WTC11 (cell line): ENCODE results near the gene RANBP17.

ENCODE experiments used
- ELF4 ChIP-seq: sonication (generic); formaldehyde crosslinking; IDR thresholded peaks from 2 replicates; pipeline ENCODE4 v1.8.1; 2022; ENCODE audit warnings: low read depth, mild to moderate bottlenecking, moderate library complexity, missing genetic modification reagents
- FOXK1 ChIP-seq: sonication (generic); formaldehyde crosslinking; IDR thresholded peaks from 2 replicates; pipeline ENCODE4 v1.8.0; 2022; ENCODE audit warnings: mild to moderate bottlenecking, moderate library complexity, missing genetic modification reagents
- NFYB ChIP-seq: sonication (generic); formaldehyde crosslinking; conservative IDR thresholded peaks from 2 replicates; pipeline ENCODE4 v1.8.0; 2022; ENCODE audit warnings: low read depth, missing genetic modification reagents
- TF ChIP-seq, protein P1 (sequence below): sonication (generic); formaldehyde crosslinking; IDR thresholded peaks from 2 replicates; pipeline ENCODE4 v1.8.1; 2022; ENCODE audit warnings: low read depth, mild to moderate bottlenecking, moderate library complexity, missing genetic modification reagents, borderline replicate concordance
- TF ChIP-seq, protein P2 (sequence below): fragments of 200-600 bp; IDR thresholded peaks from 2 replicates; pipeline ENCODE4 v1.8.0; 2022; ENCODE audit warnings: antibody characterized with exemption
- TF ChIP-seq, protein P3 (sequence below): sonication (generic); formaldehyde crosslinking; conservative IDR thresholded peaks from 2 replicates; pipeline ENCODE4 v1.8.1; 2022; ENCODE audit warnings: mild to moderate bottlenecking, missing genetic modification reagents
- TF ChIP-seq, protein P4 (sequence below): sonication (generic); formaldehyde crosslinking; IDR thresholded peaks from 2 replicates; pipeline ENCODE4 v1.8.1; 2023; ENCODE audit warnings: mild to moderate bottlenecking, missing genetic modification reagents, borderline replicate concordance
- TF ChIP-seq, protein P5 (sequence below): fragments of 250-450 bp; sonication (Bioruptor Pico); IDR thresholded peaks from 2 replicates; pipeline ENCODE4 v2.1.2; 2022; ENCODE audit warnings: mild to moderate bottlenecking, moderate library complexity

DNA sequence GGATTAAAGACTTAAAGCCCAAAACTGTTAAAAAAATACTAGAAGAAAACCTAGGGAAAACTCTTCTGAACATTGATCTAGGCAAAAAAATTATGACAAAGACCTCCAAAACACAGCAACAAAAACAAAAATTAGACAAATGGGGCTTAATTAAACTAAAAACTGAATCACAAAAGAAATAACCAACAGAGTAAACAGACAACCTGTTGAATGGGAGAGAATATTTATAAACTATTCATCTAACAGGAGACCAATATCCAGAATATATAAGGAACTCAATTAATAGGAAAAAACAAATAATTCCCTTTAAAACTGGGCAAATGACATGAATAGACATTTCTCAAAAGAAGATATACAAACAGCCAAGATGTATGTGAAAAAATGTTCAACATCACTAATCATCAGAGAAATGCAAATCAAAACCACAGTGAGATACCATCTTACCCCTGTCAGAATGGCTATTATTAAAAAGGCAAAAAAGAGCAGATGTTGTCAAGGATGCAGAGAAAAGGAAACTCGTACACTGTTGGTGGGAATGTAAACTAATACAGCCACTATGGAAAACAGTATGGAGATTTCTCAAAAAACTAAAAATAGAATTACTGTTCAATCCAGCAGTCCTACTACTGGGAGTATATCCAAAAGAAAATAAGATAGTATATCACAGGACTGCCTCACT, 397.1 kb downstream of the RANBP17 start:
- TF ChIP-seq NFYB (CRISPR knock-in tag), result no peak
- TF ChIP-seq, protein P1, sequence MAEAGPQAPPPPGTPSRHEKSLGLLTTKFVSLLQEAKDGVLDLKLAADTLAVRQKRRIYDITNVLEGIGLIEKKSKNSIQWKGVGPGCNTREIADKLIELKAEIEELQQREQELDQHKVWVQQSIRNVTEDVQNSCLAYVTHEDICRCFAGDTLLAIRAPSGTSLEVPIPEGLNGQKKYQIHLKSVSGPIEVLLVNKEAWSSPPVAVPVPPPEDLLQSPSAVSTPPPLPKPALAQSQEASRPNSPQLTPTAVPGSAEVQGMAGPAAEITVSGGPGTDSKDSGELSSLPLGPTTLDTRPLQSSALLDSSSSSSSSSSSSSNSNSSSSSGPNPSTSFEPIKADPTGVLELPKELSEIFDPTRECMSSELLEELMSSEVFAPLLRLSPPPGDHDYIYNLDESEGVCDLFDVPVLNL (CRISPR knock-in tag), result no peak
- TF ChIP-seq FOXK1 (CRISPR knock-in tag), result no peak
- TF ChIP-seq, protein P2, sequence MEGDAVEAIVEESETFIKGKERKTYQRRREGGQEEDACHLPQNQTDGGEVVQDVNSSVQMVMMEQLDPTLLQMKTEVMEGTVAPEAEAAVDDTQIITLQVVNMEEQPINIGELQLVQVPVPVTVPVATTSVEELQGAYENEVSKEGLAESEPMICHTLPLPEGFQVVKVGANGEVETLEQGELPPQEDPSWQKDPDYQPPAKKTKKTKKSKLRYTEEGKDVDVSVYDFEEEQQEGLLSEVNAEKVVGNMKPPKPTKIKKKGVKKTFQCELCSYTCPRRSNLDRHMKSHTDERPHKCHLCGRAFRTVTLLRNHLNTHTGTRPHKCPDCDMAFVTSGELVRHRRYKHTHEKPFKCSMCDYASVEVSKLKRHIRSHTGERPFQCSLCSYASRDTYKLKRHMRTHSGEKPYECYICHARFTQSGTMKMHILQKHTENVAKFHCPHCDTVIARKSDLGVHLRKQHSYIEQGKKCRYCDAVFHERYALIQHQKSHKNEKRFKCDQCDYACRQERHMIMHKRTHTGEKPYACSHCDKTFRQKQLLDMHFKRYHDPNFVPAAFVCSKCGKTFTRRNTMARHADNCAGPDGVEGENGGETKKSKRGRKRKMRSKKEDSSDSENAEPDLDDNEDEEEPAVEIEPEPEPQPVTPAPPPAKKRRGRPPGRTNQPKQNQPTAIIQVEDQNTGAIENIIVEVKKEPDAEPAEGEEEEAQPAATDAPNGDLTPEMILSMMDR, result no peak
- TF ChIP-seq, protein P3, sequence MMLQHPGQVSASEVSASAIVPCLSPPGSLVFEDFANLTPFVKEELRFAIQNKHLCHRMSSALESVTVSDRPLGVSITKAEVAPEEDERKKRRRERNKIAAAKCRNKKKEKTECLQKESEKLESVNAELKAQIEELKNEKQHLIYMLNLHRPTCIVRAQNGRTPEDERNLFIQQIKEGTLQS, result no peak
- TF ChIP-seq, protein P4, sequence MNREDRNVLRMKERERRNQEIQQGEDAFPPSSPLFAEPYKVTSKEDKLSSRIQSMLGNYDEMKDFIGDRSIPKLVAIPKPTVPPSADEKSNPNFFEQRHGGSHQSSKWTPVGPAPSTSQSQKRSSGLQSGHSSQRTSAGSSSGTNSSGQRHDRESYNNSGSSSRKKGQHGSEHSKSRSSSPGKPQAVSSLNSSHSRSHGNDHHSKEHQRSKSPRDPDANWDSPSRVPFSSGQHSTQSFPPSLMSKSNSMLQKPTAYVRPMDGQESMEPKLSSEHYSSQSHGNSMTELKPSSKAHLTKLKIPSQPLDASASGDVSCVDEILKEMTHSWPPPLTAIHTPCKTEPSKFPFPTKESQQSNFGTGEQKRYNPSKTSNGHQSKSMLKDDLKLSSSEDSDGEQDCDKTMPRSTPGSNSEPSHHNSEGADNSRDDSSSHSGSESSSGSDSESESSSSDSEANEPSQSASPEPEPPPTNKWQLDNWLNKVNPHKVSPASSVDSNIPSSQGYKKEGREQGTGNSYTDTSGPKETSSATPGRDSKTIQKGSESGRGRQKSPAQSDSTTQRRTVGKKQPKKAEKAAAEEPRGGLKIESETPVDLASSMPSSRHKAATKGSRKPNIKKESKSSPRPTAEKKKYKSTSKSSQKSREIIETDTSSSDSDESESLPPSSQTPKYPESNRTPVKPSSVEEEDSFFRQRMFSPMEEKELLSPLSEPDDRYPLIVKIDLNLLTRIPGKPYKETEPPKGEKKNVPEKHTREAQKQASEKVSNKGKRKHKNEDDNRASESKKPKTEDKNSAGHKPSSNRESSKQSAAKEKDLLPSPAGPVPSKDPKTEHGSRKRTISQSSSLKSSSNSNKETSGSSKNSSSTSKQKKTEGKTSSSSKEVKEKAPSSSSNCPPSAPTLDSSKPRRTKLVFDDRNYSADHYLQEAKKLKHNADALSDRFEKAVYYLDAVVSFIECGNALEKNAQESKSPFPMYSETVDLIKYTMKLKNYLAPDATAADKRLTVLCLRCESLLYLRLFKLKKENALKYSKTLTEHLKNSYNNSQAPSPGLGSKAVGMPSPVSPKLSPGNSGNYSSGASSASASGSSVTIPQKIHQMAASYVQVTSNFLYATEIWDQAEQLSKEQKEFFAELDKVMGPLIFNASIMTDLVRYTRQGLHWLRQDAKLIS, result no peak
- TF ChIP-seq, protein P5, sequence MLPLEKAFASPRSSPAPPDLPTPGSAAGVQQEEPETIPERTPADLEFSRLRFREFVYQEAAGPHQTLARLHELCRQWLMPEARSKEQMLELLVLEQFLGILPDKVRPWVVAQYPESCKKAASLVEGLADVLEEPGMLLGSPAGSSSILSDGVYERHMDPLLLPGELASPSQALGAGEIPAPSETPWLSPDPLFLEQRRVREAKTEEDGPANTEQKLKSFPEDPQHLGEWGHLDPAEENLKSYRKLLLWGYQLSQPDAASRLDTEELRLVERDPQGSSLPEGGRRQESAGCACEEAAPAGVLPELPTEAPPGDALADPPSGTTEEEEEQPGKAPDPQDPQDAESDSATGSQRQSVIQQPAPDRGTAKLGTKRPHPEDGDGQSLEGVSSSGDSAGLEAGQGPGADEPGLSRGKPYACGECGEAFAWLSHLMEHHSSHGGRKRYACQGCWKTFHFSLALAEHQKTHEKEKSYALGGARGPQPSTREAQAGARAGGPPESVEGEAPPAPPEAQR (CRISPR knock-in tag), result no peak
- no peak for TF ChIP-seq ELF4 (CRISPR knock-in tag)
